Lung (tissue), 12 donors: ENCODE results near the gene DTX3. TPM values are rescaled to one million over a fixed set of nuclear protein-coding genes. Genes with fewer than 3 reads are reported as not detected.

ENCODE experiments used
- ATAC-seq: fragments of 200-7000 bp; cut with Tn5 transposase; one replicate; pipeline ENCODE4 v1.9.1; 2020; ENCODE audit warnings: moderate number of reproducible peaks; ENCODE audit not compliant: insufficient read depth, low FRiP score
- DNase-seq, 3 donors: peaks; one replicate each; pipeline ENCODE4 v3.0.0-alpha.2; 2013 to 2017
- H3K27ac ChIP-seq, 2 donors: one replicate each; pipeline ENCODE4 v1.5.1; 2013; ENCODE audit warnings: mild to moderate bottlenecking in 2 of 2, moderate library complexity in 2 of 2, control low read depth in 1 of 2, inconsistent platforms in 1 of 2, low read depth in 1 of 2, low read length in 1 of 2
- H3K27me3 ChIP-seq, 3 donors: one replicate each; pipeline ENCODE4 v1.5.1; 2013; ENCODE audit warnings: low read length in 2 of 3; ENCODE audit not compliant: control insufficient read depth in 3 of 3, insufficient read depth in 3 of 3
- H3K36me3 ChIP-seq, 4 donors: one replicate each; pipeline ENCODE4 v1.5.1; 2013; ENCODE audit warnings: low read length in 4 of 4, mild to moderate bottlenecking in 1 of 4, moderate library complexity in 1 of 4; ENCODE audit not compliant: control insufficient read depth in 4 of 4, insufficient read depth in 4 of 4
- H3K4me1 ChIP-seq, 5 donors: one replicate each; pipeline ENCODE4 v1.5.1; 2013; ENCODE audit warnings: low read length in 5 of 5, mild to moderate bottlenecking in 2 of 5, moderate library complexity in 1 of 5; ENCODE audit not compliant: control insufficient read depth in 5 of 5, insufficient read depth in 5 of 5
- H3K4me3 ChIP-seq: one replicate; pipeline ENCODE4 v1.5.1; 2013; ENCODE audit warnings: mild to moderate bottlenecking, control low read depth, moderate library complexity
- H3K9ac ChIP-seq, 2 donors: one replicate each; pipeline ENCODE4 v1.5.1; 2013; ENCODE audit warnings: low read length in 2 of 2, control low read depth in 1 of 2; ENCODE audit not compliant: insufficient read depth in 1 of 2
- H3K9me3 ChIP-seq, 4 donors: one replicate each; pipeline ENCODE4 v1.5.1; 2013; ENCODE audit warnings: low read length in 3 of 4, mild to moderate bottlenecking in 1 of 4, moderate library complexity in 1 of 4; ENCODE audit not compliant: control insufficient read depth in 4 of 4, insufficient read depth in 3 of 4
- WGBS, 2 donors: extraction: QIAGEN DNeasy Blood & Tissue Kit; methylation state at CpG; one replicate each; pipeline ENCODE4 v1.1.7; 2013; 5-methylcytosine and 5-hydroxymethylcytosine counted together
- polyA plus RNA-seq, 2 donors: library from polyadenylated mRNA; stranded (reverse); fragments of 200-250 nt; gene quantifications; one replicate each; pipeline ENCODE4 v1.2.1, GENCODE V29; 2013
- total RNA-seq, 2 donors: library from RNA; depleted of rRNA in 1 of 2; stranded (reverse); fragments of >200 nt in 1 of 2; gene quantifications; one replicate each; pipeline ENCODE4 v1.2.1, GENCODE V29; 2014 to 2021
- TF ChIP-seq, protein P1 (sequence below): IDR thresholded peaks from 2 replicates; pipeline ENCODE4 v1.5.1; 2012; ENCODE audit warnings: mild to moderate bottlenecking; ENCODE audit errors: control extremely low read depth, extremely low read depth
- donor health status: control.
- donor health status: control.
- donor health status: Bipolar disorder and iron deficiency.
- donor health status: healthy.
- donor health status: DM: yes; HTN: yes; CAD: no.

The DTX3 gene
- total and polyA plus RNA-seq, 4 donors = 13.9 to 40.1 (median 24.9) TPM

DNA sequence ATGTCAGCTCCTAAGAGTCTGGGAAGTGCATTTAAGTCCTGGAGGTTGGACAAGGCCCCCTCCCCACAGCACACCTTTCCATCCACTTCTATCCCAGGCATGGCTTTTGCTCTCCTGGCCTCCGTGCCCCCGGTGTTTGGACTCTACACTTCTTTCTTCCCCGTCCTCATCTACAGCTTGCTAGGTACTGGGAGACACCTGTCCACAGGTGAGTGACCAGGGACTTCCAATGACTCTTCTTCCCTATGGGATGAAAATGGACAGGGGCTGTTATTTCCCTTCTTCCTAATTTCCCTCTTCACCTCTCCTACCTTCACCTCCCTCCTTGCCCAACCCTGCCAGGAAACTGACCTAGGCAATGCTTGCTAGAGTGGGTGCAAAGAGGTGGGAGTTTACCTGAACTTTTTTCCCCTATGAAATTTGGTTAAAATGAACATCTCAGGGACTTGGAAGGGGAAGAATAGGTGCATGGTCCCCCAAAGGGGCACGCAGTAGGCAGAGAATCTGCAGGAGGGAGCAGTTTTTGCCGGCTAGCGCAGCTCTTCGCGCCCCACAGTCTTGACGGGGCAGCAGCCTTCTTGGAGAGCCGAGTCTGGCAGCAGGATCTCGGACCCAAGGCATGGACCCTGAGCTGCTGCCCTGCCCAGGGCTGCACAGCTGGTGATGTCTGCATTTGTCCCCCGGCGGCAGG is 15.8 kb downstream of the DTX3 start:
- peak in 1 of 3 donors; percentile 9 for DNase-seq
- 28 to 36% methylated on average over 13 of the region's 13 CpGs for WGBS, 2 donors
- Histone ChIP-seq H3K9me3 (no peaks in the 10 kb centered on the region), H3K36me3 (peaks cover 0 to 12% (median 0%) of the 10 kb centered on the region in 4 donors), H3K27ac (no peak overlapping the region), H3K4me1 (peaks cover 0 to 13% (median 0%) of the 10 kb centered on the region in 5 donors), H3K4me3 (no peak overlapping the region), H3K27me3 (peaks cover 2 to 67% (median 39%) of the 10 kb centered on the region in 3 donors), H3K9ac (no peak overlapping the region)
- TF ChIP-seq, protein P1, sequence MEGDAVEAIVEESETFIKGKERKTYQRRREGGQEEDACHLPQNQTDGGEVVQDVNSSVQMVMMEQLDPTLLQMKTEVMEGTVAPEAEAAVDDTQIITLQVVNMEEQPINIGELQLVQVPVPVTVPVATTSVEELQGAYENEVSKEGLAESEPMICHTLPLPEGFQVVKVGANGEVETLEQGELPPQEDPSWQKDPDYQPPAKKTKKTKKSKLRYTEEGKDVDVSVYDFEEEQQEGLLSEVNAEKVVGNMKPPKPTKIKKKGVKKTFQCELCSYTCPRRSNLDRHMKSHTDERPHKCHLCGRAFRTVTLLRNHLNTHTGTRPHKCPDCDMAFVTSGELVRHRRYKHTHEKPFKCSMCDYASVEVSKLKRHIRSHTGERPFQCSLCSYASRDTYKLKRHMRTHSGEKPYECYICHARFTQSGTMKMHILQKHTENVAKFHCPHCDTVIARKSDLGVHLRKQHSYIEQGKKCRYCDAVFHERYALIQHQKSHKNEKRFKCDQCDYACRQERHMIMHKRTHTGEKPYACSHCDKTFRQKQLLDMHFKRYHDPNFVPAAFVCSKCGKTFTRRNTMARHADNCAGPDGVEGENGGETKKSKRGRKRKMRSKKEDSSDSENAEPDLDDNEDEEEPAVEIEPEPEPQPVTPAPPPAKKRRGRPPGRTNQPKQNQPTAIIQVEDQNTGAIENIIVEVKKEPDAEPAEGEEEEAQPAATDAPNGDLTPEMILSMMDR = no peak
- ATAC-seq = no peak

DNA sequence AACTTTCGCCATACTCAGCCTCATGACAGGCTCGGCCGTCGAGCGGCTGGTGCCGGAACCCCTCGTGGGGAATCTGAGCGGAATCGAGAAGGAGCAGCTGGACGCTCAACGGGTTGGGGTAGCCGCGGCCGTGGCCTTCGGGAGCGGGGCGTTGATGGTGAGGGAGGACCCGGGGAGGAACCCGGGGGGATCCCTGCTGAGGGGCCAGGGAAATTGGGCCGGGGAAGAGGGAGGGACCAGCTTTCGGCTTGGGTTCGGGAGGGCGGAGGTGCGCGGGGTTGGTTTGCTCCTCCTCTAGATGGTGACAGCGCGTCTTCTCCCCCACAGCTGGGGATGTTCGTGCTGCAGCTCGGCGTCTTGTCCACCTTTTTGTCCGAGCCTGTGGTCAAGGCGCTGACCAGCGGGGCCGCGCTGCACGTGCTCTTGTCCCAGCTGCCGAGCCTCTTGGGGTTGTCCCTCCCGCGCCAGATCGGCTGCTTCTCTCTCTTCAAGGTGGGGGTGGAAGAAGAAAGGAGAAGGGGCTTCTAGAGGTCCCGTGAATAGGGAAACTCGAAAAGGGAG is 16.4 kb downstream of the DTX3 start:
- H3K9ac ChIP-seq = no peak overlapping the region
- TF ChIP-seq, protein P1 = no peak
- ATAC-seq = no peak

DNA sequence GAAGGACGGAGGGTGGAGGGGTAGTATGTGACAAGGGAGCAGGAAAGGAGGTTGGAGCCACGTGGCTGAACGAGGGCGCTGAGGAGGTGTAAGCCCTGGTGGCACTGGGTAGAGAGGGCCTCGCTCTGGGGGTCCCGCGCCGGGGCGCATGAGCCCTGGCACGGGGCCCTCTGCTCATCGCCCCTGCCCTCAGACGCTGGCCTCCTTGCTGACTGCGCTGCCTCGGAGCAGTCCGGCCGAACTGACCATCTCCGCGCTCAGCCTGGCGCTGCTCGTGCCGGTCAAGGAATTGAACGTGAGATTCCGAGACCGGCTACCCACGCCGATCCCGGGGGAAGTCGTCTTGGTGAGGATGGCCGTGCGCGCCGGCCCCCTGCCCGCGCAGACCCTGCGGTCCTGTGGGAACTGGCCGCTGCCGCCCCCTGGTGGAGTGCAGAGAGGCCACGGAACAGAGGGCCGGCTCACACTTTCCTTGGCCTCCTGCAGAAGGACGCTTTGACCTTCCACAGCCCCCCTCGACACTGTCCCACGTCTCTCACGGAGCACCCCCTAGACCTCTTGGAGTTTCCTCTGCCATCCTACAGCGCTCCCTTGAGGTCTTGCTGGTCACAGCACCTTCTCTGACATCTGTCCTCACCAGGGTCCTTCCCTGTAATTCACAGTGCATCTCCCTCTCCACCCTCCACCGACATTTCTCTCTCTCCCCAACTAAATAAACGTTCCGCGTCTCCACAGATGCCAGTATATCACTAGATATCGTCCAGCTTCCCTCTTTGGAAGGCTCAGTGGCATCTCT is 17.1 kb downstream of the DTX3 start:
- WGBS, 2 donors = 1 to 2% methylated on average over 41 to 49 of the region's 49 CpGs
- peaks cover 2 to 79% (median 48%) of the 10 kb centered on the region in 3 donors for H3K27me3 ChIP-seq
- peak; percentile 61 to 70 (median 70) for DNase-seq

More for the DNA sequence above, 16.4 kb downstream of the DTX3 start:
- H3K4me1 ChIP-seq = peaks cover 0 to 13% (median 0%) of the 10 kb centered on the region in 5 donors
- peaks cover 0 to 12% (median 0%) of the 10 kb centered on the region in 4 donors for H3K36me3 ChIP-seq
- DNase-seq = peak in 1 of 3 donors; percentile 33
- peaks cover 2 to 72% (median 42%) of the 10 kb centered on the region in 3 donors for H3K27me3 ChIP-seq
- H3K9me3 ChIP-seq = no peaks in the 10 kb centered on the region
- no peak overlapping the region for H3K4me3 ChIP-seq
- no peak overlapping the region for H3K27ac ChIP-seq
- WGBS, 2 donors = 3 to 6% methylated on average over 41 to 42 of the region's 42 CpGs

More for the DNA sequence above, 17.1 kb downstream of the DTX3 start:
- Histone ChIP-seq H3K9me3 (no peaks in the 10 kb centered on the region), H3K27ac (no peak overlapping the region), H3K9ac (no peak overlapping the region), H3K4me1 (peaks cover 0 to 18% (median 1%) of the 10 kb centered on the region in 5 donors), H3K36me3 (peaks cover 0 to 7% (median 0%) of the 10 kb centered on the region in 4 donors), H3K4me3 (no peak overlapping the region)
- ATAC-seq = peak; percentile 78
- TF ChIP-seq, protein P1 = peak; percentile 58
